22Rv1 (cell line): ENCODE data around the gene EPAS1.

Source experiments
- ZFX ChIP-seq: fragments of 450-650 bp; IDR thresholded peaks from 2 replicates; pipeline ENCODE4 v1.6.1; 2017; ENCODE audit warnings: antibody characterized with exemption, borderline replicate concordance
- TF ChIP-seq, protein P1 (sequence below): fragments of 450-650 bp; IDR thresholded peaks from 2 replicates; pipeline ENCODE4 v1.5.1; 2017; ENCODE audit warnings: mild to moderate bottlenecking

- TF ChIP-seq, protein P1, sequence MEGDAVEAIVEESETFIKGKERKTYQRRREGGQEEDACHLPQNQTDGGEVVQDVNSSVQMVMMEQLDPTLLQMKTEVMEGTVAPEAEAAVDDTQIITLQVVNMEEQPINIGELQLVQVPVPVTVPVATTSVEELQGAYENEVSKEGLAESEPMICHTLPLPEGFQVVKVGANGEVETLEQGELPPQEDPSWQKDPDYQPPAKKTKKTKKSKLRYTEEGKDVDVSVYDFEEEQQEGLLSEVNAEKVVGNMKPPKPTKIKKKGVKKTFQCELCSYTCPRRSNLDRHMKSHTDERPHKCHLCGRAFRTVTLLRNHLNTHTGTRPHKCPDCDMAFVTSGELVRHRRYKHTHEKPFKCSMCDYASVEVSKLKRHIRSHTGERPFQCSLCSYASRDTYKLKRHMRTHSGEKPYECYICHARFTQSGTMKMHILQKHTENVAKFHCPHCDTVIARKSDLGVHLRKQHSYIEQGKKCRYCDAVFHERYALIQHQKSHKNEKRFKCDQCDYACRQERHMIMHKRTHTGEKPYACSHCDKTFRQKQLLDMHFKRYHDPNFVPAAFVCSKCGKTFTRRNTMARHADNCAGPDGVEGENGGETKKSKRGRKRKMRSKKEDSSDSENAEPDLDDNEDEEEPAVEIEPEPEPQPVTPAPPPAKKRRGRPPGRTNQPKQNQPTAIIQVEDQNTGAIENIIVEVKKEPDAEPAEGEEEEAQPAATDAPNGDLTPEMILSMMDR = no peak
- no peak for TF ChIP-seq ZFX
These were observed 82.2 kb downstream of the EPAS1 start for GRCh38 chr2:46379213-46380037.
